GM12878 (cell line): ENCODE data around the gene GANC. TPM values are rescaled to one million over a fixed set of nuclear protein-coding genes. Genes with fewer than 3 reads are reported as not detected.

Experiments used
- ATAC-seq: fragments of 200-7000 bp; cut with Tn5 transposase; 3 replicates; pipeline ENCODE4 v1.9.1; 2020; ENCODE audit warnings: mild to moderate bottlenecking, moderate library complexity
- BruUV-seq: library from RNA; stranded (reverse); fragments of 400-500 nt; replicated peaks from 2 replicates; lab custom pipeline; 2021; lab: Mats Ljungman, UMichigan
- CTCF ChIA-PET: fragments of 300-600 bp; sonication (Branson Sonifier 250); formaldehyde crosslinking; extraction: SDS; loops from one replicate; lab custom pipeline; 2021; ENCODE audit warnings: inconsistent platforms; lab: Yijun Ruan, JAX
- POLR2A ChIA-PET: fragments of 350-600 bp; formaldehyde crosslinking; extraction: SDS; loops from one replicate; lab custom pipeline; 2021; ENCODE audit warnings: inconsistent platforms; lab: Charles Lee
- RAD21 ChIA-PET: fragments of 300-600 bp; sonication (Branson Sonifier 250); formaldehyde crosslinking; loops from one replicate; lab custom pipeline; 2023; ENCODE audit warnings: antibody characterized with exemption; ENCODE audit not compliant: unreplicated experiment; lab: Charles Lee
- SMC1A ChIA-PET: fragments of 300-600 bp; sonication (Branson Sonifier 250); formaldehyde crosslinking; loops from one replicate; lab custom pipeline; 2023; ENCODE audit not compliant: unreplicated experiment, uncharacterized antibody; lab: Charles Lee
- DNase-seq: peaks from one replicate; pipeline ENCODE4 v3.0.0-alpha.2; 2011; ENCODE audit warnings: low read depth, low spot score
- FAIRE-seq: peaks from 3 replicates; lab custom pipeline; 2011; peaks lifted over from hg19 to GRCh38; lab: Jason Lieb, UNC
- H2AFZ ChIP-seq: 2 replicates; pipeline ENCODE4 v1.6.0; 2011; ENCODE audit warnings: low read depth, low read length, control low read depth; ENCODE audit not compliant: control insufficient read depth
- H3K27ac ChIP-seq: 2 replicates; pipeline ENCODE4 v1.5.1; 2011; ENCODE audit warnings: control low read depth; ENCODE audit not compliant: control insufficient read depth, insufficient read depth
- H3K27me3 ChIP-seq, 2 experiments: replicated peaks in 1 of 2; 2 replicates each; pipeline versions ENCODE4 v1.6.0 to v1.6.1; 2011; ENCODE audit warnings: low read length in 1 of 2; ENCODE audit not compliant: control insufficient read depth in 2 of 2, insufficient read depth in 2 of 2
- H3K36me3 ChIP-seq, 2 experiments: 2 replicates each; pipeline ENCODE4 v1.5.1; 2011; ENCODE audit warnings: low read length in 1 of 2; ENCODE audit not compliant: control insufficient read depth in 2 of 2, insufficient read depth in 2 of 2
- H3K4me1 ChIP-seq: 2 replicates; pipeline ENCODE4 v1.6.1; 2011; ENCODE audit warnings: mild to moderate bottlenecking, low read length, moderate library complexity, mixed read lengths; ENCODE audit not compliant: control insufficient read depth, insufficient read depth
- H3K4me2 ChIP-seq: 2 replicates; pipeline ENCODE4 v1.6.0; 2011; ENCODE audit warnings: control low read depth; ENCODE audit not compliant: control insufficient read depth, insufficient read depth
- H3K4me3 ChIP-seq: fragments of 200-600 bp; sonication (generic); 2 replicates; pipeline ENCODE4 v1.5.1; 2016
- H3K79me2 ChIP-seq: 2 replicates; pipeline ENCODE4 v1.6.0; 2011; ENCODE audit warnings: low read length; ENCODE audit not compliant: control insufficient read depth, insufficient read depth
- H3K9ac ChIP-seq: 2 replicates; pipeline ENCODE4 v1.8.0; 2011; ENCODE audit warnings: low read length, control low read depth, mixed read lengths; ENCODE audit not compliant: control insufficient read depth, insufficient read depth
- H3K9me3 ChIP-seq: replicated peaks from 3 replicates; pipeline ENCODE4 v1.5.1; 2011; ENCODE audit warnings: mild to moderate bottlenecking, low read length; ENCODE audit not compliant: control insufficient read depth, insufficient read depth
- H4K20me1 ChIP-seq: 2 replicates; pipeline ENCODE4 v1.6.0; 2011; ENCODE audit not compliant: control insufficient read depth, insufficient read depth
- CBX5 ChIP-seq: sonication (generic); IDR thresholded peaks from 2 replicates; pipeline ENCODE4 v1.6.1; 2016; ENCODE audit warnings: low read depth, moderate library complexity, mild to moderate bottlenecking, inconsistent platforms
- HDGF ChIP-seq: fragments of 450-650 bp; IDR thresholded peaks from 2 replicates; pipeline ENCODE4 v1.6.1; 2016; ENCODE audit warnings: antibody characterized with exemption
- RBBP5 ChIP-seq: fragments of 200-600 bp; sonication (generic); conservative IDR thresholded peaks from 2 replicates; pipeline ENCODE4 v1.6.1; 2016
- SMARCA5 ChIP-seq: fragments of 450-650 bp; IDR thresholded peaks from 2 replicates; pipeline ENCODE4 v1.6.1; 2017; ENCODE audit warnings: mild to moderate bottlenecking
- ZBTB4 ChIP-seq: fragments of 450-650 bp; formaldehyde crosslinking; IDR thresholded peaks from 2 replicates; pipeline ENCODE4 v1.4.0; 2022; ENCODE audit warnings: mild to moderate bottlenecking, moderate library complexity
- WGBS: methylation state at CpG from one replicate; pipeline ENCODE4 v1.1.6; 2016; ENCODE audit warnings: low lambda C conversion rate; ENCODE audit not compliant: insufficient replicate concordance, insufficient coverage; ENCODE audit errors: missing lambda C conversion rate; 5-methylcytosine and 5-hydroxymethylcytosine counted together
- in situ Hi-C: fragments of 300-500 bp; cut with MboI; formaldehyde crosslinking; loops from 9 replicates; pipeline ENCODE4 v1.14.3; 2018; ENCODE audit warnings: mixed read lengths
- intact Hi-C: fragments of 100-400 bp; cut with micrococcal nuclease; formaldehyde crosslinking; loops from one replicate; pipeline ENCODE4 v1.14.2; 2022; ENCODE audit not compliant: unreplicated experiment
- polyA plus RNA-seq, 11 experiments: library from polyadenylated mRNA; depleted of rRNA in 4 of 11; unstranded in 6 of 11; stranded (reverse) in 5 of 11; fragments of >200 nt; fragmentation: Nextera tagmentation in 4 of 11; fragmentation: Illumina TruSeq in 1 of 11; extraction: Ambion mirVana in 4 of 11; extraction: Trizol in 1 of 11; gene quantifications; 1 replicate in 1 of 11; 2 replicates in 10 of 11; pipeline versions ENCODE4 v1.2.1 to v1.2.3, GENCODE V29; 2011 to 2016; ENCODE audit warnings: inconsistent platforms in 2 of 11, missing spikeins in 2 of 11, low read depth in 1 of 11
- total RNA-seq, 4 experiments: library from RNA; depleted of rRNA in 3 of 4; stranded (reverse); fragments of >200 nt in 3 of 4; fragmentation: Illumina TruSeq in 1 of 4; extraction: Trizol in 1 of 4; gene quantifications; 2 replicates each; pipeline versions ENCODE4 v1.2.1 to v1.2.3, GENCODE V29; 2013 to 2021

GANC gene
- total and polyA plus RNA-seq, 10 of the 15 experiments (the other 5 are each of a cell fraction or from before 2014, with no cell fraction given), result 11.3 to 35.3 (median 23.0) TPM

DNA sequence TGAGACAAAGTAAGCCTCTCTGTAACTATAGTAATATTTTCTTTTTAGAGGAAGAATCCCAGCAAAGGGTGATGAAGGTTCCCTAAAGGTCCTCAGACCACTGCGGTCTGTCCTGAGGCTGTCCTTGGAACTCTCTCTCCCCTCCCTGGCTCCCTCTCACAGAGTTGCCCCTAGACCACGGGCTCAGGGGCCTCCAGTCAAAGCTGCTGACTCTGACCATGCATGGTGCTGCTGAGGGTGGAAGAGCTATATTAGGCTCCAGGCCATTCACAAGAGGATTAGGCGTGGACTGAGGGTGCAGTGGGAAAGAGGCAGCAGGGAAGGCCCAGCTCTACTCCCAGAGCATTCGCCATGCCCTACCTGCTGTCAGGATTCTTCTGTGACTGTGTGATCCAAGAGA is 100.9 kb downstream of the GANC start:
- in situ Hi-C loops (no loop called here), intact Hi-C loops (no loop called here)
- no peak overlapping the region for H3K27ac ChIP-seq
- no peak overlapping the region for H2AFZ ChIP-seq
- no peak for ATAC-seq
- H3K9me3 ChIP-seq, result no peaks in the 10 kb centered on the region; the same call in 1 of the 3 replicates
- no peak for DNase-seq
- H3K9ac ChIP-seq, result no peak overlapping the region
- TF ChIP-seq ZBTB4 (no peak), HDGF (no peak), SMARCA5 (no peak)
- H3K79me2 ChIP-seq, result no peaks in the 10 kb centered on the region
- no peaks in the 10 kb centered on the region for H3K36me3 ChIP-seq
- no TSS peak for BruUV-seq
- SMC1A ChIA-PET, result no interaction called here
- H4K20me1 ChIP-seq, result no peaks in the 10 kb centered on the region
- POLR2A ChIA-PET, result interaction anchor here (0.6 to 0.9 kb wide), 3 partner anchors 112 to 834 kb away, joined by 3 to 4 read pairs (median 4); no protein-coding TSS in a partner anchor
- CTCF ChIA-PET, result interaction anchor here (1.2 to 2.3 kb wide), 2 partner anchors 10 to 12 kb away, joined by 5 to 9 read pairs; no protein-coding TSS in a partner anchor
- H3K4me1 ChIP-seq, result no peaks in the 10 kb centered on the region
- WGBS, result 68% methylated on average over 4 of the region's 4 CpGs
- no peaks in the 10 kb centered on the region for H3K27me3 ChIP-seq
- no peak overlapping the region for H3K4me2 ChIP-seq
- H3K4me3 ChIP-seq, result no peak overlapping the region
- RAD21 ChIA-PET, result no interaction called here
- no peak for FAIRE-seq

DNA sequence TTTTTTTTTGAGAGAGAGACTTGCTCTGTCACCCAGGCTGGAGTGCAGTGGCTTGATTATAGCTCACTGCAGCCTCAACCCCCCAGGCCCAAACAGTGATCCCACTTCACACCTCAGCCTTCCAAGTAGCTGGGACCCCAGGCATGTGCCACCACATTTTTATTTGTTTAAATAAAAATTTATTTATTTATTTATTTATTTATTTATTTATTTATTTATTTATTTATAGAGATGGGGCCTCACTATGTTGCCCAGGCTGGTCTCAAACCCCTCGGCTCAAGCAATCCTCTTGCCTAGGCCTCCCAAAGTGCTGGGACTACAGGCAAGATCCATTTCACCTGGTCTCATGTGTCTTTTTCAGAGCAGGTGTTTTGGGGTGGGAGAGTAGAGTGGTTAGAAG is 101.8 kb downstream of the GANC start:
- FAIRE-seq, result no peak
- H3K4me3 ChIP-seq, result no peak overlapping the region
- H4K20me1 ChIP-seq, result no peaks in the 10 kb centered on the region
- no peak for DNase-seq
- TF ChIP-seq CBX5 (no peak), RBBP5 (no peak)
- no peak overlapping the region for H3K9ac ChIP-seq
- RAD21 ChIA-PET, result no interaction called here
- CTCF ChIA-PET, result interaction anchor here (1.2 to 2.3 kb wide), 2 partner anchors 11 kb away, joined by 5 to 9 read pairs; no protein-coding TSS in a partner anchor
- H3K27ac ChIP-seq, result no peak overlapping the region
- H3K79me2 ChIP-seq, result no peaks in the 10 kb centered on the region
- WGBS, result 92% methylated on average over 1 of the region's 1 CpG
- no peaks in the 10 kb centered on the region for H3K27me3 ChIP-seq
- ATAC-seq, result no peak
- no peaks in the 10 kb centered on the region for H3K4me1 ChIP-seq
- intact Hi-C loops (no loop called here), in situ Hi-C loops (no loop called here)
- BruUV-seq, result no TSS peak
- H3K4me2 ChIP-seq, result no peak overlapping the region
- H3K36me3 ChIP-seq, result no peaks in the 10 kb centered on the region
- H2AFZ ChIP-seq, result no peak overlapping the region
- POLR2A ChIA-PET, result interaction anchor here (0.6 to 0.9 kb wide), 3 partner anchors 112 to 833 kb away, joined by 3 to 4 read pairs (median 4); no protein-coding TSS in a partner anchor
- no peaks in the 10 kb centered on the region; the same call in 1 of the 3 replicates for H3K9me3 ChIP-seq
- SMC1A ChIA-PET, result no interaction called here
